DND-41 (cell line): ENCODE results near the gene RADIL.

Experiments used
- ATAC-seq: fragments of 200-7000 bp; cut with Tn5 transposase; 3 replicates; pipeline ENCODE4 v1.9.1; 2021; ENCODE audit warnings: low read depth; ENCODE audit not compliant: insufficient read depth
- DNase-seq: peaks from one replicate; pipeline ENCODE4 v3.0.0-alpha.2; 2020
- H2AFZ ChIP-seq: 2 replicates; pipeline ENCODE4 v1.6.0; 2012; ENCODE audit warnings: low read depth, low read length
- H3K27ac ChIP-seq: 2 replicates; pipeline ENCODE4 v1.5.1; 2012; ENCODE audit warnings: low read length, inconsistent platforms
- H3K27me3 ChIP-seq: fragments of 200-600 bp; sonication (generic); 2 replicates; pipeline ENCODE4 v1.6.0; 2012; ENCODE audit warnings: low read length, mild to moderate bottlenecking, inconsistent platforms; ENCODE audit not compliant: insufficient read depth, poor library complexity
- H3K36me3 ChIP-seq: 2 replicates; pipeline ENCODE4 v1.5.1; 2012; ENCODE audit warnings: low read length, inconsistent platforms; ENCODE audit not compliant: insufficient read depth
- H3K4me1 ChIP-seq: 2 replicates; pipeline ENCODE4 v1.5.1; 2012; ENCODE audit warnings: mild to moderate bottlenecking, low read length; ENCODE audit not compliant: insufficient read depth
- H3K4me2 ChIP-seq: 2 replicates; pipeline ENCODE4 v1.6.0; 2012; ENCODE audit warnings: mild to moderate bottlenecking, moderate library complexity, low read length, inconsistent platforms; ENCODE audit not compliant: insufficient read depth
- H3K4me3 ChIP-seq, 2 experiments: fragments of 200-600 bp in 1 of 2; shearing (Covaris generic) in 1 of 2; 2 replicates each; pipeline ENCODE4 v1.5.1; 2012 to 2016; ENCODE audit warnings: inconsistent platforms in 2 of 2, low read length in 2 of 2, mild to moderate bottlenecking in 2 of 2, low read depth in 1 of 2, moderate library complexity in 1 of 2
- H3K79me2 ChIP-seq: 2 replicates; pipeline ENCODE4 v1.6.0; 2012; ENCODE audit warnings: low read length, inconsistent platforms; ENCODE audit not compliant: insufficient read depth
- H3K9ac ChIP-seq: 2 replicates; pipeline ENCODE4 v1.6.0; 2012; ENCODE audit warnings: low read depth, mild to moderate bottlenecking, inconsistent platforms, low read length, moderate library complexity
- H3K9me3 ChIP-seq: 2 replicates; pipeline ENCODE4 v1.5.1; 2012; ENCODE audit warnings: low read length, moderate library complexity, mild to moderate bottlenecking, inconsistent platforms; ENCODE audit not compliant: insufficient read depth, severe bottlenecking
- H4K20me1 ChIP-seq: 2 replicates; pipeline ENCODE4 v1.6.0; 2012; ENCODE audit warnings: low read length; ENCODE audit not compliant: insufficient read depth
- CTCF ChIP-seq: IDR thresholded peaks from 2 replicates; pipeline ENCODE4 v1.5.1; 2012; ENCODE audit warnings: borderline replicate concordance, low read length, moderate library complexity, mild to moderate bottlenecking; ENCODE audit not compliant: poor library complexity, severe bottlenecking; ENCODE audit errors: extremely low read depth
- EZH2 ChIP-seq: IDR thresholded peaks from 3 replicates; pipeline ENCODE4 v1.6.1; 2012; ENCODE audit warnings: borderline replicate concordance, low read depth, mild to moderate bottlenecking, moderate library complexity, low read length, inconsistent platforms; ENCODE audit not compliant: severe bottlenecking

The RADIL gene

GRCh38 chr7:4786015-4786414 is 97.5 kb downstream of the RADIL start:
- peaks cover 2% of the 10 kb centered on the region; the same call in 1 of the 2 replicates for H3K79me2 ChIP-seq
- no peak for TF ChIP-seq CTCF
- TF ChIP-seq EZH2: no peak
- ATAC-seq (no peak), DNase-seq (no peak)
- no peak overlapping the region for H3K27ac ChIP-seq
- no peaks in the 10 kb centered on the region for H3K27me3 ChIP-seq
- H3K36me3 ChIP-seq: peaks cover 92% of the 10 kb centered on the region
- H3K9ac ChIP-seq: no peak overlapping the region
- peaks cover 7% of the 10 kb centered on the region; the same call in 1 of the 2 replicates for H4K20me1 ChIP-seq
- no peaks in the 10 kb centered on the region for H3K9me3 ChIP-seq
- no peak overlapping the region for H2AFZ ChIP-seq
- no peak overlapping the region for H3K4me2 ChIP-seq
- no peaks in the 10 kb centered on the region for H3K4me1 ChIP-seq
- no peak overlapping the region for H3K4me3 ChIP-seq

GRCh38 chr7:4785371-4785770 is 98.1 kb downstream of the RADIL start:
- H3K27me3 ChIP-seq: no peaks in the 10 kb centered on the region
- peaks cover 90% of the 10 kb centered on the region for H3K36me3 ChIP-seq
- H3K4me1 ChIP-seq: no peaks in the 10 kb centered on the region
- no peak for DNase-seq
- no peak for ATAC-seq
- no peak overlapping the region for H3K4me3 ChIP-seq
- peaks cover 2% of the 10 kb centered on the region; the same call in 1 of the 2 replicates for H3K79me2 ChIP-seq
- no peak overlapping the region for H2AFZ ChIP-seq
- H3K9me3 ChIP-seq: no peaks in the 10 kb centered on the region
- no peak overlapping the region for H3K27ac ChIP-seq
- no peak overlapping the region for H3K9ac ChIP-seq
- H4K20me1 ChIP-seq: peaks cover 7% of the 10 kb centered on the region; the same call in 1 of the 2 replicates
- TF ChIP-seq EZH2 (no peak), CTCF (no peak)
- no peak overlapping the region for H3K4me2 ChIP-seq

- Histone ChIP-seq H3K9ac (no peak overlapping the region), H3K27me3 (no peaks in the 10 kb centered on the region), H3K79me2 (peaks cover 5% of the 10 kb centered on the region; the same call in 1 of the 2 replicates), H3K27ac (no peak overlapping the region), H3K36me3 (peaks cover 85% of the 10 kb centered on the region), H3K9me3 (no peaks in the 10 kb centered on the region), H2AFZ (no peak overlapping the region), H3K4me3 (no peak overlapping the region), H3K4me1 (no peaks in the 10 kb centered on the region), H3K4me2 (no peak overlapping the region), H4K20me1 (peaks cover 7% of the 10 kb centered on the region; the same call in 1 of the 2 replicates)
- no peak for ATAC-seq
- no peak for DNase-seq
- TF ChIP-seq CTCF (no peak), EZH2 (no peak)
Observed at GRCh38 chr7:4784799-4785198, 98.7 kb downstream of the RADIL start.
